GM21390 (cell line): ENCODE data around the gene VMP1.
"Not testable (repeated sequence)": the region's sequence is repeated elsewhere in the genome, so short reads cannot be mapped to it uniquely, and the experiment has no call there.

Source experiments
- ATAC-seq: cut with Tn5 transposase; IDR thresholded peaks from one replicate; pipeline ENCODE4 v1.9.1; 2021; ENCODE audit not compliant: unreplicated experiment

Gene VMP1

GRCh38 chr17:59776577-59776976 lies 69.1 kb downstream of the VMP1 start:
- ATAC-seq = no peak

GRCh38 chr17:59777033-59777432 lies 69.6 kb downstream of the VMP1 start:
- ATAC-seq = no peak

DNA sequence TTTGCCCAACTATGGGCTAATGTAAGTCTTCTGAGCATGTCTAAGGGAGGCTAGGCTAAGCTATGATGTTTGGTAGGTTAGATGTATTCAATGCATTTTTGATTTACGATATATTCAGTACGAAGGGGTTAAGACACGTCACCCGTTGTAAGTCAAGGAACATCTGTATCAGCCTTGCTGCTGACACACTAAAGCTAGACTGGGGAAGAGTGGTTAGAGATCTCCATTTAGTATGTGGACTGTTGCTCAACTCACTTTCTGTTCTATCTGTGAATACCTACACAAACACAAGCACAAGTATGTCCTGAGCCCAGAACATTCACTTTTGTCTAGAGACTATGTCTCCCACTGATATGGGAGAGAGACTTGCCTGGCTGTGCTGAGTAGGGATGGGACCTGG lies 71.5 kb downstream of the VMP1 start:
- ATAC-seq = no peak

GRCh38 chr17:59779521-59779920 lies 72.1 kb downstream of the VMP1 start:
- ATAC-seq = no peak

DNA sequence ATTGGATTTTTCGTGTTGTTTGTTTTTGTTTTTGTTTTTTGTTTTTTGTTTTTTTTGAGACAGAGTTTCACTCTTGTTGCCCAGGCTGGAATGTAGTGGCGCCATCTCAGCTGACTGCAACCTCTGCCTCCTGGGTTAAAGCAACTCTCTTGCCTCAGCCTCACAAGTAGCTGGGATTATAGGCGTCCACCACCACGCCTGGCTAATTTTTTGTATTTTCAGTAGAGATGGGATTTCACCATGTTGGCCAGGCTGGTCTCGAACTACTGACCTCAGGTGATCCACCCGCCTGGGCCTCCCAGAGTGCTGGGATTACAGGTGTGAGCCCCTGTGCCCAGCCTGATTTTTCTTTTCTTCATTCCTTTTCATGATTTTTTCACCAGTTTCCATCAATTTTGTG lies 73.1 kb downstream of the VMP1 start:
- not testable (repeated sequence) for ATAC-seq

DNA sequence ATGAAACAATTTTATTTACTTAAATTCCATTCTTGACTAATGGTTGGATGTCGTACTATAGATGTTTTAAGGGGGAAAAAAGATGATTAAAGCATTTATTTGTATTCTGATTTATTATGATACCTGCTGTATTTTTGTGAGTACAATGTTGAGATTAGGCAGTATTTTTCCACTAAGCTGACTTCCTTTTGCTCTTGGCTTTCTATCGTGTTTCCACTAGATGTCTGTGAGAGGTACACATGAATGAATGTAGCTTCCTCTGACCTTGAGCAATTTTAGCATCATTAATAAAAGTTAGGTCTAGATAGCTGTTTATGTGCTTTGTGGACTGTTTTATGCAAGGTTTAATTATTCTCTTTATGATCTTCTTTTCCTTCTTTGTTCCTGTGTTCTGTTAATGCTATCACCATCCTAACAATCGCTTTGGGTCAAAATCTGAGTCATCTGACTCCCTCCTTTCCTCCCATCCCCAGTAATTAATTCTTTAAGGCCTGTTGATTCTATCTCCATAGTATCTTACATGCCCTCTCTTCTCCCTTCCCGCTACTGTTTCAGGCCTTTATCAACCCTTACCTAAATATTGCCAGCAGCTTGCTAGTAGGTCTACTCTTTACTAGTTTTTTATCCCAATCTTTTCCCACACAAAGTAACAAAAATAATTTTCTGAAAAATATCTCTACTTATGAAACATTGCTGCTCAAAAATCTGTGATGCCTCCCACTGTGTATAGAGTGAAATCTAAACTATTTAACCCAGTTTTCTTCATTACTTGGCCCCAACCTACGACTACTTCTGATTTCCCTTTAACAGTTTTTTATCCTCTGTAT lies 76.0 kb downstream of the VMP1 start:
- no peak for ATAC-seq

DNA sequence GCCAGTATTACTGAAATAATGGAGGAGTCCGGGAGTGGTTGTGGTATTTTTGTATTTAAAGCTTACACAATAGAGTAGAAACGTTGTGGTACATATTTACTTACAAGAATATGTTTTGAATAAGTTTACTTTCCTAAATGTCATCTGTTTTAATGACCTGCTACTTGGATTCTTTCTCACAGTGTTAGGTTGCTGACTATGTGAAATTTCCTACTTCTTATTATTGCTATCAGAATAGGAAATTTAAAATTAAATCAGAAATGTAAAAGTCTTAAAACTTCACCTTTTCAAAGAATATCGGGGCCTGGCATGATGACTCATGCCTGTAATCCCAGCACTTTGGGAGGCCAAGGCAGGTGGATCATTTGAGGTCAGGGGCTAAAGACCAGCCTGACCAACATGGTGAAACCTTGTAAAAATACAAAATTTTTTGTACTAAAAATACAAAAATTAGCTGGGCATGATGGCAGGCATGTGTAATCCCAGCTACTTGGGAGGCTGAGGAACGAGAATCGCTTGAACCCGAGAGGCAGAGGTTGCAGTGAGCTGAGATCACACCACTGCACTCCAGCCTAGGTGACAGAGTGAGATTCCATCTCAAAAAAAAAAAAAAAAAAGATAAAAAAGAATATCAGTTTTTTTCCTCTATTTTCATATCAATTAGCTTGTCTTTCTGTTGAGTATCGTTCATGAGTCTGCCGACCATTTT lies 77.8 kb downstream of the VMP1 start:
- ATAC-seq = no peak

- no peak for ATAC-seq
Measured at GRCh38 chr17:59786213-59786535, 78.7 kb downstream of the VMP1 start.

- peak; percentile 90 for ATAC-seq
Measured at GRCh38 chr17:59786536-59787319, 79.3 kb downstream of the VMP1 start.

DNA sequence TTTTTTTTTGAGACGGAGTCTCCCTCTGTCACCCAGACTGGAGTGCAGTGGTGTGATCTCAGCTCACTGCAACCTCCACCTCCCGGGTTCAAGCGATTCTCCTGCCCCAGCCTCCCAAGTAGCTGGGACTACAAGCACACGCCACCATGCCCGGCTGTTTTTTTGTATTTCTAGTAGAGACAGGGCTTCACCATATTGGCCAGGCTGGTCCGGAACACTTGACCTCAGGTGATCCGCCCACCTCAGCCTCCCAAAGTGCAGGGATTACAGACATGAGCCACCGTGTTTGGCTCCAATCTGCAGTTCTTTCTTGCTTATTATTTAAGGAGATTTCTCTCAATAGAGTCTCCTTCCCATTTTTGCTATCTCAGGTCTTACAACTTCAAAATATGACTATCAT lies 82.4 kb downstream of the VMP1 start:
- not testable (repeated sequence) for ATAC-seq

DNA sequence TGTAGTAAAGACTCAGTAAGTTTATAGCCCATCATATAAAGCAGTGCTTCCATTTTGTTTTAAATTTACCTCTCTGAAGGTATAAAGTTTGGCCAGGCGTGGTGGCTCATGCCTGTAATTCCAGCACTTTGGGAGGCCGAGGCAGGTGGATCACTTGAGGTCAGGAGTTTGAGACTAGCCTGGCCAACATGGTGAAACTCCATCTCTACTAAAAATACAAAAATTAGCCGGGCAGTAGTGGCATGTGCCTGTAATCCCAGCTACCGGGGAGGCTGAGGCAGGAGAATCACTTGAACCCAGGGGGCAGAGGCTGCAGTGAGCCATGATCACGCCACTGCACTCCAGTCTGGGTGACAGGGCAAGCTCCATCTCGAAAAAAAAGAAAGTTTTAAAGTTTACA lies 83.0 kb downstream of the VMP1 start:
- not testable (repeated sequence) for ATAC-seq

- ATAC-seq = no peak
Measured at GRCh38 chr17:59790910-59791309, 83.5 kb downstream of the VMP1 start.

DNA sequence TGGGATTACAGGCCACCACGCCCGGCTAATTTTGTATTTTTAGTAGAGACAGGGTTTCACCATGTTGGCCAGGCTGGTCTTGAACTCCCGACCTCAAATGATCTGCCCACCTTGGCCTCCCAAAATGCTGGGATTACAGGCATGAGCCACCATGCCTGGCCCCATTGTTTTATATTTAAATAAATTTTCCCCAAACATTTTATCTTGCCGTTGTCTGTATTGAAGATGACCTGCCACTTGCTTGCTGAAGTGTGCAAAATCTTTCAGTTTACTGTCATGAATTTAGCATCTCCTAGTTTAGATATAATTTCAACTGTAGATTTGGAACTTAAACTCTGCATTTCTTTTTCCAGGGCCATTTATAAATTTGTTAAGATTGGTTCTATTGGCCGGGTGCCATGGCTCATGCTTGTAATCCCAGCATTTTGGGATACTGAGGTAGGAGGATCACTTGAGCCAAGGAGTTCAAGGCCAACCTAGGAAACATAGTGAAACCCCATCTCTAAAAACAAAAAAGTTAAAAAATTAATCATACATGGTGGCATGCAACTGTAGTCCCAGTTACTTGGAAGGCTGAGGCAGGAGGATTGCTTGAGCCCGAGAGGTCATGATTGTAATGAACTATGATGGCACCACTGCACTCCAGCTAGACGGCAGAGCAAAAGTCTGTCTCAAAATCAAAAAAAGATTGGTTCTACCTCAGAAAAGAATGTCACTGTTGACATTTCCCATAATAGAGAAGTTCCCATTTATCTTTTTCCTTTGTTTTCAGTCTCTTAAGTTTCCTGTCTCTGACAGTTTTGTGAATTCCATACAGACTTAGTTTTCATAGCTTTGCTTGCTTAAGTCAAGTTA lies 84.4 kb downstream of the VMP1 start:
- no peak for ATAC-seq

GRCh38 chr17:59792458-59792823 lies 85.0 kb downstream of the VMP1 start:
- ATAC-seq = not testable (repeated sequence)

DNA sequence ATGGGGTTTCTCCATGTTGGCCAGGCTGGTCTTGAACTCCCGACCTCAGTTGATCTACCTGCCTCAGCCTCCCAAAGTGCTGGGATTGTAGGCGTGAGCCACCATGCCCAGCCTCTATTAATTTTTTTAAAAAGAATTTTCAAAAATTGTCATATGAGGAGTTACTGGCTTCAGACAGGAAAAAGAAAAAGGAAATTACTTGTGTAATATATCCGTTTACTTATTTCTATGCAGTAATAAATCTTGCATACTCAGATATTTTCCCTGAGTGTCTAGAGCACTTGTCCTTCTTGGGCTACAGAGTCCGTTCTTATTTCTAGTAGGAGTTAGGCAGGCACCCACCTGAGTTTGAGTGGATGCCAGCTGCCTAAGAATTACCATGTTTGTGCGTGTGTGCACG lies 85.8 kb downstream of the VMP1 start:
- ATAC-seq = no peak

DNA sequence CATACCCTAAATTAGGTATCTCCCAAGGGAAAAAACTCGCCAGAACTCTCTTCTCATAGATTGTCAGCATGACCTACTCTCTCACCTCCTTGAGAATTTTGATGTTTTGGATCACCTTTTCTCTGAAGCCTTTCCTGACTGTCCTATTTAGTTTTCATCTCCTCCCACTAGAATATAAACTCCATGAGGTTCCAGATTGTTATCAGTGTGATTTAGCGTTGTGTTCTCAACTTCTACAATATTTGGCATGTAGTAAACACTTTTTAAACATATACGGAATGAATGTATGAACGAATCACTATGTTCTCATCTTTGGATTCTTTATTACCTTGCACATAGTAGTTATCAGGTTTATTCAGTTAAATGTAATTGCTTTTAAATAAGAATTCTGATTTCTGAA lies 88.7 kb downstream of the VMP1 start:
- ATAC-seq = no peak

DNA sequence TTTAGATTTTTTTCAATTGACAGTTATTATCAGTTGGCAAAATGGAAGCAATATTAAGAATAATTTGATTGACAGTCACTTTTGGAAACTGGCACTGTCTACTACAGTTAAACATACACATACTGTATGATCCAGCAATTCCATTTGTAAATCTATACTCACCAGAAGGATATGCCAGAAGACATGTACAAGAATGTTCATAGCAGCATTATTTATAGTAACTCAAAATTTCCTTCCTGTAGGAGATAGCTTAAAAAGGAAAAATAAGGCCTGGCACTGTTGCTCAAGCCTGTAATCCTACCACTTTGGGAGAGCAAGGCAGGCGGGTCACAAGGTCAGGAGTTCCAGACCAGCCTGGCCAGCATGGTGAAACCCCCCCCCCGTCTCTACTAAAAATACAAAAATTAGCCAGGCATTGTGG lies 89.3 kb downstream of the VMP1 start:
- ATAC-seq = no peak

DNA sequence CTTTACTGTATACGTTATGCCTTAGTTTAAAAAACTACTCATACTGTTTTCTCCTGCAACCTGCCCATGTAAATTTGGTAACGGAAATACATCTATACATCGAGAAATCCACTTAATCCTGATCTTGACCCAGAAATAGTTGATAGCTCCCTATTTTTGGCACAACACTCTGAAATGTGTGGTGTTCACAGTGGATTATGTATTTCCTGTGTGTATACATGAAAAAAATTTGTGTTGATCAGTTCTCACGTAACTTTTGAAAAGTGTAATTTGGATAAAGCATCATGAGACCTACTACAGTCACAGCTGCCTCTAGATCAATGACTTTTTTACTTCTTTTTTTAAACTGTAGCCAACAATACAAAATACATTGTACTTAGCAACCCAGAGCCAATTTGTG lies 90.7 kb downstream of the VMP1 start:
- no peak for ATAC-seq

- no peak for ATAC-seq
Measured at GRCh38 chr17:59800530-59800942, 93.1 kb downstream of the VMP1 start.

DNA sequence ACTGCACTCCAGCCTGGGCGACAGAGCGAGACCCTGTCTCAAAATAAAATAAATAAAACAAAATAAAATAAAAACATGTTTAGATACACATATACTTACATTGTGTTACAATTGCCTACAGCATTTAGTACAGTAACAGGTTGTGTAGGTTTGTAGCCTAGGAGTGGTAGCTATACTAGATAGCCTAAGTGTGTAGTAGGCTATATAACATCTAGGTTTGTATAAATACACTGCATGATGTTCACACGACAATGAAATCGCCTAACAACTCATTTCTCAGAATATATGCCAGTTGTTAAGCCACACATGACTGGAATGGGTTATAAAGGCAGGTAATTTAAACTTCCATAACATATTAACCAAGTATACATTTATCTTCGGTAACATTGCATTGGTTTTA lies 94.7 kb downstream of the VMP1 start:
- no peak for ATAC-seq

GRCh38 chr17:59804901-59805465 lies 97.5 kb downstream of the VMP1 start:
- ATAC-seq = no peak
